ENCODE data around the gene LDAH.

LDAH gene

GRCh38 chr2:20672201-20672951 lies 150.5 kb downstream of the LDAH start:
- ATAC-seq = no peak
- TF ChIP-seq OSR1 (CRISPR knock-in tag; IDR thresholded peaks at IDR 0.05) = no peak
- no peak for TF ChIP-seq PATZ1 (CRISPR knock-in tag; IDR thresholded peaks at IDR 0.05; ENCODE audit: borderline replicate concordance)
- TF ChIP-seq TSHZ2 (CRISPR knock-in tag; IDR thresholded peaks at IDR 0.05) = no peak
- no peak for TF ChIP-seq ISL1 (CRISPR knock-in tag; IDR thresholded peaks at IDR 0.05)
- no peak for TF ChIP-seq POU6F1 (CRISPR knock-in tag; IDR thresholded peaks at IDR 0.05; ENCODE audit: borderline replicate concordance, low read depth)
- no peak for TF ChIP-seq TCF4 (CRISPR knock-in tag; IDR thresholded peaks at IDR 0.05; ENCODE audit: borderline replicate concordance)
- TF ChIP-seq ZNF8 (CRISPR knock-in tag; IDR thresholded peaks at IDR 0.05) = no peak
- TF ChIP-seq CSDC2 (CRISPR knock-in tag; IDR thresholded peaks at IDR 0.05) = no peak

GRCh38 chr2:20671736-20672080 lies 151.2 kb downstream of the LDAH start:
- TF ChIP-seq ESRRG (CRISPR knock-in tag; IDR thresholded peaks at IDR 0.05) (no peak), GLIS3 (CRISPR knock-in tag; IDR thresholded peaks at IDR 0.05) (no peak), OSR1 (CRISPR knock-in tag; IDR thresholded peaks at IDR 0.05) (no peak), ISL1 (CRISPR knock-in tag; IDR thresholded peaks at IDR 0.05) (no peak), ZFP30 (CRISPR knock-in tag; IDR thresholded peaks at IDR 0.05) (no peak), SNAI2 (CRISPR knock-in tag; IDR thresholded peaks at IDR 0.05) (no peak), TCF4 (CRISPR knock-in tag; IDR thresholded peaks at IDR 0.05; ENCODE audit: borderline replicate concordance) (no peak), ZNF565 (CRISPR knock-in tag; conservative IDR thresholded peaks at IDR 0.05; ENCODE audit: low read depth) (no peak), TSHZ2 (CRISPR knock-in tag; IDR thresholded peaks at IDR 0.05) (no peak), ZNF70 (CRISPR knock-in tag; IDR thresholded peaks at IDR 0.05) (no peak), BACH2 (CRISPR knock-in tag; IDR thresholded peaks at IDR 0.05; ENCODE audit: borderline replicate concordance) (no peak), PATZ1 (CRISPR knock-in tag; IDR thresholded peaks at IDR 0.05; ENCODE audit: borderline replicate concordance) (no peak), ZFP3 (CRISPR knock-in tag; IDR thresholded peaks at IDR 0.05) (no peak), CREB5 (CRISPR knock-in tag; IDR thresholded peaks at IDR 0.05; ENCODE audit: low read depth) (no peak), ARNTL (CRISPR knock-in tag; IDR thresholded peaks at IDR 0.05; ENCODE audit: borderline replicate concordance, low read depth) (no peak), TOX (CRISPR knock-in tag; IDR thresholded peaks at IDR 0.05; ENCODE audit: borderline replicate concordance) (no peak), ZNF8 (CRISPR knock-in tag; IDR thresholded peaks at IDR 0.05) (no peak), RARB (CRISPR knock-in tag; IDR thresholded peaks at IDR 0.05) (no peak)
- no peak for ATAC-seq

All from SK-N-SH treated with all-trans-retinoic acid at 6 μM for 48 hours (cell line).